ENCODE results near the gene TMEM125. TPM values are rescaled to one million over a fixed set of nuclear protein-coding genes. Genes with fewer than 3 reads are reported as not detected.

The TMEM125 gene
- total RNA-seq, 1 donor: not detected

- TF ChIP-seq CTCF (IDR thresholded peaks at IDR 0.05; ENCODE audit: insufficient read depth, low read length): no peak
- no peak overlapping the region for H3K4me3 ChIP-seq (ENCODE audit: low read depth, low read length)
- DNase-seq (ENCODE audit: low read depth): peak; percentile 50
These were observed 39.7 kb upstream of the TMEM125 start for GRCh38 chr1:43229826-43230780.

GRCh38 chr1:43232074-43232473 is 37.7 kb upstream of the TMEM125 start:
- no peak for TF ChIP-seq CTCF (IDR thresholded peaks at IDR 0.05; ENCODE audit: insufficient read depth, low read length)
- no peak overlapping the region for H3K4me3 ChIP-seq (ENCODE audit: low read depth, low read length)
- DNase-seq (ENCODE audit: low read depth): peak; percentile 86

- peak overlapping the region; percentile 18 for H3K4me3 ChIP-seq (ENCODE audit: low read depth, low read length)
- peak; percentile 44 for DNase-seq (ENCODE audit: low read depth)
- no peak for TF ChIP-seq CTCF (IDR thresholded peaks at IDR 0.05; ENCODE audit: insufficient read depth, low read length)
These were observed 37.3 kb upstream of the TMEM125 start for GRCh38 chr1:43232482-43232881.

- no peak for DNase-seq (ENCODE audit: low read depth)
- no peak overlapping the region for H3K4me3 ChIP-seq (ENCODE audit: low read depth, low read length)
These were observed 36.2 kb upstream of the TMEM125 start for GRCh38 chr1:43233631-43234030.

GRCh38 chr1:43234267-43234666 is 35.5 kb upstream of the TMEM125 start:
- DNase-seq (ENCODE audit: low read depth): no peak
- no peak overlapping the region for H3K4me3 ChIP-seq (ENCODE audit: low read depth, low read length)
- TF ChIP-seq CTCF (IDR thresholded peaks at IDR 0.05; ENCODE audit: insufficient read depth, low read length): no peak

More at GRCh38 chr1:43233631-43234030, 36.2 kb upstream of the TMEM125 start:
- no peak for TF ChIP-seq CTCF (IDR thresholded peaks at IDR 0.05; ENCODE audit: insufficient read depth, low read length)

GRCh38 chr1:43235040-43235439 is 34.7 kb upstream of the TMEM125 start:
- H3K4me3 ChIP-seq (ENCODE audit: low read depth, low read length): no peak overlapping the region
- no peak for TF ChIP-seq CTCF (IDR thresholded peaks at IDR 0.05; ENCODE audit: insufficient read depth, low read length)

More at GRCh38 chr1:43235040-43235439, 34.7 kb upstream of the TMEM125 start:
- no peak for DNase-seq (ENCODE audit: low read depth)
